ENCODE results near the gene LZTR1.

GRCh38 chr22:21029486-21030025 lies 47.5 kb downstream of the LZTR1 start:
- TF ChIP-seq CTCF (IDR thresholded peaks at IDR 0.05), result no peak
- no peak for TF ChIP-seq POLR2A (IDR thresholded peaks at IDR 0.05)

All from heart left ventricle (tissue), 13 donors.